ENCODE results near the gene F13A1.

F13A1 gene

GRCh38 chr6:6191476-6191875, 129.0 kb downstream of the F13A1 start:
- no peak for DNase-seq

GRCh38 chr6:6180684-6181083, 139.8 kb downstream of the F13A1 start:
- no peak for DNase-seq

- DNase-seq: no peak
These were observed 140.4 kb downstream of the F13A1 start for GRCh38 chr6:6179858-6180623.

GRCh38 chr6:6178795-6179194, 141.7 kb downstream of the F13A1 start:
- no peak for DNase-seq

GRCh38 chr6:6177754-6178153, 142.7 kb downstream of the F13A1 start:
- DNase-seq: no peak

- no peak for DNase-seq
These were observed 143.8 kb downstream of the F13A1 start for GRCh38 chr6:6176586-6177228.

- DNase-seq: no peak
These were observed 144.3 kb downstream of the F13A1 start for GRCh38 chr6:6176127-6176526.

GRCh38 chr6:6169141-6169540, 151.3 kb downstream of the F13A1 start:
- no peak for DNase-seq

- no peak for DNase-seq
These were observed 154.4 kb downstream of the F13A1 start for GRCh38 chr6:6166064-6166463.

GRCh38 chr6:6164367-6164766, 156.1 kb downstream of the F13A1 start:
- DNase-seq: no peak

GRCh38 chr6:6154335-6154734, 166.1 kb downstream of the F13A1 start:
- DNase-seq: no peak

GRCh38 chr6:6152060-6152459, 168.4 kb downstream of the F13A1 start:
- DNase-seq: no peak

GRCh38 chr6:6148192-6148815, 172.2 kb downstream of the F13A1 start:
- no peak for DNase-seq

GRCh38 chr6:6131492-6132109, 188.9 kb downstream of the F13A1 start:
- no peak for DNase-seq

GRCh38 chr6:6125495-6125894, 195.0 kb downstream of the F13A1 start:
- no peak for DNase-seq

GRCh38 chr6:6123803-6124202, 196.7 kb downstream of the F13A1 start:
- DNase-seq: no peak

GRCh38 chr6:6121943-6122342, 198.5 kb downstream of the F13A1 start:
- no peak for DNase-seq

GRCh38 chr6:6105472-6106036, 214.9 kb downstream of the F13A1 start:
- no peak for DNase-seq

Measured in NCI-H1048 (cell line).